NCI-H1105 (cell line): ENCODE data around the gene IVNS1ABP.
"Not testable (repeated sequence)": the region's sequence is repeated elsewhere in the genome, so short reads cannot be mapped to it uniquely, and the experiment has no call there.

Experiments used
- DNase-seq: peaks from one replicate; lab custom pipeline; 2025; lab: John Stamatoyannopoulos, UW

IVNS1ABP gene

GRCh38 chr1:185292237-185292636 lies 24.8 kb downstream of the IVNS1ABP start:
- no peak for DNase-seq

DNA sequence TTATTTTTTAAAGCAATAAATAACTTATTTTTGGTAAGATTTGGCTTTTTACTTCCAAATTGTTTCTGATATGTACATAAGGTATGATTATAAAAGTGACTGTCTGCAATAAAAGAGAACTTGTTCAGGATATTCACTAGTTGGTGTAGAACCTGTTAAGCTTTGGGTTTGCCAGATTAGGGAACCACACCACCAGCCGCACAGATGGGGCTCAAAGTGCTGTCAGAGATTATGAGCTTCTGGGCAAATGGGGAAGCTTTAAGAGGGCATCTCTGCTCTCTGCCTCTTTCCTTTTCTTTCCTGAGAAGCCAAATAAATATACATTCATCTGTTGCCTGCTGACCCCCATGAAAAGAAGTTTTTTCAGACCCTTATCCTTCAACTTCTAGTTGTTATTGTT lies 25.4 kb downstream of the IVNS1ABP start:
- DNase-seq = no peak

GRCh38 chr1:185291159-185291558 lies 25.9 kb downstream of the IVNS1ABP start:
- DNase-seq = no peak

DNA sequence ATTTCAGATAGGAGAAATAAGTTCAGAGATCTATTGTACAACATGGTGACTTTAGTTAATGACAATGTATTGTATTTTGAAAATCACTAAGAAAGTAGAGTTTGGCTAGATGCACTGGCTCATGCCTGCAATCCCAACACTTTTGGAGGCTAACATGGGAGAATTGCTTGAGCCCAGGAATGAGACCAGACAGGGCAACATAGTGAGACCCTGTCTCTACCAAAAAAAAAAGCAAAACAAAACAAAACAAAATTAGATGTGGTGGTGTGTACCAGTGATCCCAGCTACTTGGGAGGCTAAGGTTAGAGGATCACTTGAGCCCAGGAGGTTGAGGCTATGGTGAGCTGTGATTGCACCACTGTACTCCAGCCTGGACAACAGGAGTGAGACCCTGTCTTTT lies 27.2 kb downstream of the IVNS1ABP start:
- DNase-seq = no peak

- DNase-seq = no peak
Measured at GRCh38 chr1:185288435-185288834, 28.6 kb downstream of the IVNS1ABP start.

DNA sequence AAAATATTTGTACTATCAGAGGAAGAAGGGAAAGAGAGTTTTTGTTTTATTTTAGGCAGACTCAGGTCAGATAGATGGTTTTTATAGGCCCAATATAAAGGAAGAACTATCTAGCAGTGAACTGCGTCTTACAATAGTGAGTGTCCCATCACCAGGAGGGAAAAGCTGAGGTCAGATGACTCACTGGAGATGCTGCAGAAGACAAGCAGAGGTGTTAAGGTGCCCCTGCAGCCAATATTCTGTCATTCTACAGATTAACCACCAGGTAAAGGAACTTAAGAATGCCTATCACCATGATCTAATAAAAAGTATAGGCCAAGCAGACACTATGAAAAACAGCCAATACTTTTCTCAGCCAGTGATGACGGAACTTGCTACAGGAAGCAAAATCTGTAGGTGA lies 29.6 kb downstream of the IVNS1ABP start:
- no peak for DNase-seq

DNA sequence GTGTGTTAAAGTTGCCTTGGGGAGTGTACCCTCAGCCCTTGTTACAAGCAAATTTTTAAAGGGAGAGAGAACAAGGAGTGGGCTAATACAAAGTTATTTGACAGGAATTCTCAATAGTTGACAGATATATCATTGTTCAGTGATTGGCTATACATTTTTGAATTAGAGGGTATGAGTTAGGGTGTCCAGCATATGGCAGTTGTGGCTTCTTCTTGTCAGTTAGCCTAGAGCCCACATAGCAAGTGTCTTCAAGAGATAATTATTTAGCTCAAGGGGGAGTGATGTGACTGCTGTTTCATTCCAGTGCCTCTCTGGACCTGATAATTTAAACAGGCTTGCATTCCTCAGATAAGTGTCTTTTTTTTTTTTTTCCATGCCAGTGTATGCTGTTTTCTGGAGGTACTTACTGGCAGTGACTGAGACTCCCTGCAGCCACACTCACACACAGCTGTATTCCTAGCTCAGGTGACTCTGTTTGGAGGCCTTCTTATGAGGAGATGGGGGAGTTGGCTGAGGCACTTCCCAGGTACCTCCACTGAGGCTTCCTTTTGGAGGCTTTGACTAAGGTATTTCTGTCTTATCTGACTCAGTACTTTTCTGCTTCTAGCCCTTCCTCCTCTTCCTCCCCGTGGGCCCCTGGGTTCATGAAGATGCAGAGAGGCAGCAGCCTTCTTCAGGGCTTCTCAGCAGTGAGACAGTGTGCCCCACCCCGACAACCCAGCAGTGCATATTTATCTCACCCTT lies 32.3 kb downstream of the IVNS1ABP start:
- DNase-seq = no peak

- no peak for DNase-seq
Measured at GRCh38 chr1:185284116-185284515, 32.9 kb downstream of the IVNS1ABP start.

DNA sequence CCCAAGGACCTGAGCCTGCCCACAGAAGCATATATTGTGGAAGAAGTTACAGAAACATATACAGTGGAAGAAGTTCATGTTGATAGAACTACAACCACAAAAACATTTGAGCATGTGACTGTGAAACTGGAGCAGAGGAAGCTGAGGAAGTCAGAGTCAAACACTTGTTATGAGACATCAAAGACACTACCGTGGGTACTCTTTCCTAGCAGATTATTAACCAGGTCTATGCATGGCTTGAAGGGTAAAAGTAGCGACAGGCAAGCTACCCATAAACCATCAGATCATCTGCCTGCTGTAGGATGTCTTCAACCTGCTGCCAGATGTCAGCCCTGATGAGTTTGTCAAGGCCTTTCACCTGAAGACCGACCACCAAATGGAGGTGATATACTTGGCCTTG lies 35.8 kb downstream of the IVNS1ABP start:
- DNase-seq = no peak

GRCh38 chr1:185280589-185280988 lies 36.5 kb downstream of the IVNS1ABP start:
- DNase-seq = no peak

DNA sequence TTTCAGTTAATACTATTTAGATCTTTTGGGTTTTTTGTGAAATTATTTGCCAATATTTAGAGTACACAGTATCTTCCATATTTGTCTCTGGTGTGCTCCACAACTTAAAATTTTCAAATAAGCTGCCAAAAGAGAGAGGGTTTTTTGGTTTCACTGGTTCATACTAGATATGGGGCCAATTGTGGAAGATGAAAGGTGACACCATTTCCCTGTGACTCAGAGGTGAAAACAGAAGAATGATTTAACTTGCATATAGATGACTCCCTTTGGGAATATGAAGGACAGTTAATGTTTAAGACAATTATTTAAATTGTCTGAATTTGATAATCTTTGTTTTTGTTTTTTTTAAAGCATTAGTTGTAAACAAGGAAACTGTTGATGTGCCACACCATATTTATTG lies 37.5 kb downstream of the IVNS1ABP start:
- DNase-seq = no peak

DNA sequence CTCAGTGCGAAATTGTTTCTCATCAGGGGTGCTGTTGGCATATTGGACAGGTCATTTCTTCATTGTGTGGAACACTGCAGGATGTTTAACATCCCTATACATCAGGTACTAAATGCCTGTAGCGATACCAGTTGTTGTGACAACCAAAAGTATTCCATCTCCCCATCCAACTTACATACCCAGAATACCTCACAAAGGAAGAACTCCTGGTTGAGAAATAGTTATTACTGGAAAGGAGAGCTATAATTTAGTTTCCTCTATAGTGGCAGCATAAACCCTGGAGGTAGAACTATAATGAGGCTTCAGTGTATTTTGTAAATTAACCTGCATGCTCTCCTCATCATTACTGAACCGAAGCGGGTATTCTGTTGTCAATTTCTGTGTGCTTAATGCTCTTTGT lies 45.1 kb downstream of the IVNS1ABP start:
- no peak for DNase-seq

DNA sequence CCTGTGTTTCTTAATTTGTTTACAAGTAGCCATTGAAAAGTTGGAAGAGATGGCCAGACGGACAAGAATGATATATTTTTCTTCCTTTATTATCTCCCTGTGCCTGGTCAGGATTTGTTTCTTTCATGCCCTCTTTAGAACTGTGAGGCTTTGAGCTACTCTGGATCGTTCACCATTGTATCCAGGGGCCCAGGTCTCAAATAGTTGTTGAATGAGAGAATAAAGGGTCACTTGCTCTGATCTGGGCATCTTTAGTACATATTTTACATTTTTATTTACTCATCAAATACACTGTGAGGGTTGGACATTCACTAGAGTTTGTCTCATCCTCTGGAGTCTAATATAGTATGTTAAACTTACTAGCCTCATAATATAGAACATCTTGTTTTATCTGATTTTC lies 48.7 kb downstream of the IVNS1ABP start:
- DNase-seq = no peak

DNA sequence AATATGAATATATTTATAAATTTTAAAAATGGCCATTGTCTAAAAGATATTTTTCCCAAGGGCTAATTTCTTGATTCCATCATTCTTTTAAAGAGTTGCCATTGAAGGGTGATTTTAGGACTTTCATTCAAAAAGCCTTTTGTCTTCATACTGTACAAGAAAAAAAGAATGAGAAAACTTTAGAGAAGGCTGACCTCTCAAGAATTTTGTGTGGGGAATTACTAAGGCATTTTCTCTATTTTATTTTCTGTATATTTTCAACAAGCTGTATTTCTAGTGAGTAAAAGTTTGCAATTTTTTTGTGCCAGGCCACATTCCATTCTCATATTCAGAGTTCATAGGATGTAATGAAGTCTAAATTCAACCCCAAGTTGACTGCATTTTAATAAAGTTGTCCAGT lies 49.3 kb downstream of the IVNS1ABP start:
- DNase-seq = no peak

GRCh38 chr1:185267301-185267700 lies 49.7 kb downstream of the IVNS1ABP start:
- DNase-seq = no peak

GRCh38 chr1:185265314-185265713 lies 51.7 kb downstream of the IVNS1ABP start:
- DNase-seq = no peak

GRCh38 chr1:185263780-185264179 lies 53.3 kb downstream of the IVNS1ABP start:
- DNase-seq = no peak

DNA sequence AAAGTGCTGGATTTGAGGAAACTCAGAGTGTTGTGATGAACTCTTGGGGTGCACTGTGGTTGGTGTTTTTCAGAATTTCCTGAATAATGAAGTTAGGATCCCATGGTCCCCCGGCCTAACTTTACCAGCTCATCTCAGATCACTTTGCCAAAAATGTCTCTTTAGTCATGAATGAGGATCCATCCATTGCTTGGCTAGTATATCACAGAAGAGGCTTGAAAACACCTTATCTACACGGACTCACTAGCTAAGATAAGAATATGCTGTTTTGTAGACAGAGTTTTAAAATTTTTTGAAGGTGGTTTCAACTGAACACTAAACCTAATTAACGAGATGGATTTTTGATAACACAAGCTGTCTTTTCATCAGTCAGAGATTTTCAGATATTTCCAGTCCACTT lies 53.8 kb downstream of the IVNS1ABP start:
- DNase-seq = no peak

- no peak for DNase-seq
Measured at GRCh38 chr1:185262151-185262550, 54.9 kb downstream of the IVNS1ABP start.

GRCh38 chr1:185260611-185261010 lies 56.4 kb downstream of the IVNS1ABP start:
- no peak for DNase-seq

DNA sequence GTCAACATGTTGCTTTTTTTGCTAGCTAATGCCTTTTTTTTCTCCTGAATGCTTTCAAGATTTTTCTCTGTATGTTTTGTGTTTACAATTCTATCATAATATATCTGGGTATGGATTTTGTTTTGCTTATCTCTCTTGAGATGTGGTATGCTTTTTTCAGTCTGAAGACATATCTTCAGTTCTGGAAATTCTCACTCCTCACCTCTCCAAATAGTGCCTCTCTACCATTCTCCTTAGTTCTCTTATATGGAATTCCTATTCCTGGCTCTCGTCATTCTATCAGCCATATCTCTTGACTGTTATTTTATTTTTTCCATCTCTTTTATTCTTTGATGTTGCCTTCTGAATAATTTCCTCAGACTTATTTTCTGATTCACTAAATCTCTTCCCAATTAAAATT lies 58.4 kb downstream of the IVNS1ABP start:
- DNase-seq = no peak

GRCh38 chr1:185257950-185258208 lies 59.2 kb downstream of the IVNS1ABP start:
- DNase-seq = no peak

DNA sequence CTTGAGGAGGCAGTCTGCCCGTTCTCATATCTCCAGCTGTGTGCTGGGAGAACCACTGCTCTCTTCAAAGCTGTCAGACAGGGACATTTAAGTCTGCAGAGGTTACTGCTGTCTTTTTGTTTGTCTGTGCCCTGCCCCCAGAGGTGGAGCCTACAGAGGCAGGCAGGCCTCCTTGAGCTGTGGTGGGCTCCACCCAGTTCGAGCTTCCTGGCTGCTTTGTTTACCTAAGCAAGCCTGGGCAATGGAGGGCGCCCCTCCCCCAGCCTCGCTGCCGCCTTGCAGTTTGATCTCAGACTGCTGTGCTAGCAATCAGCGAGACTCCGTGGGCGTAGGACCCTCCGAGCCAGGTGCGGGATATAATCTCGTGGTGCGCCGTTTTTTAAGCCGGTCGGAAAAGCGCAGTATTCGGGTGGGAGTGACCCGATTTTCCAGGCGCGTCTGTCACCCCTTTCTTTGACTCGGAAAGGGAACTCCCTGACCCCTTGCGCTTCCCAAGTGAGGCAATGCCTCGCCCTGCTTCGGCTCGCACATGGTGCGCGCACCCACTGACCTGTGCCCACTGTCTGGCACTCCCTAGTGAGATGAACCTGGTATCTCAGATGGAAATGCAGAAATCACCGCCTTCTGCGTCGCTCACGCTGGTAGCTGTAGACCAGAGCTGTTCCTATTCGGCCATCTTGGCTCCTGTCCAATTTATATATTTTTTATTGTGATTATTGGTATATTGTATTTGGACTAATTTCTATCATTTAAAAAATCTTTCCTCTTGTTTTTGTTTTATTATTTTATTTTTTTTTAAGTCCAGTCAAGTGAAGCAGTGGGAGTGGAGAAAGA lies 59.7 kb downstream of the IVNS1ABP start:
- not testable (repeated sequence) for DNase-seq

- not testable (repeated sequence) for DNase-seq
Measured at GRCh38 chr1:185255595-185255994, 61.4 kb downstream of the IVNS1ABP start.
